GM10266 (cell line): ENCODE data around the gene ELANE.
"Not testable (repeated sequence)": the region's sequence is repeated elsewhere in the genome, so short reads cannot be mapped to it uniquely, and the experiment has no call there.

Experiments used
- DNase-seq: peaks from one replicate; pipeline ENCODE4 v3.0.0; 2012; ENCODE audit errors: extremely low spot score
- TF ChIP-seq, protein P1 (sequence below): IDR thresholded peaks from 2 replicates; pipeline ENCODE4 v1.5.1; 2012; ENCODE audit warnings: mild to moderate bottlenecking, low read depth; ENCODE audit not compliant: control insufficient read depth, insufficient read depth; ENCODE audit errors: missing control alignments

Gene ELANE

DNA sequence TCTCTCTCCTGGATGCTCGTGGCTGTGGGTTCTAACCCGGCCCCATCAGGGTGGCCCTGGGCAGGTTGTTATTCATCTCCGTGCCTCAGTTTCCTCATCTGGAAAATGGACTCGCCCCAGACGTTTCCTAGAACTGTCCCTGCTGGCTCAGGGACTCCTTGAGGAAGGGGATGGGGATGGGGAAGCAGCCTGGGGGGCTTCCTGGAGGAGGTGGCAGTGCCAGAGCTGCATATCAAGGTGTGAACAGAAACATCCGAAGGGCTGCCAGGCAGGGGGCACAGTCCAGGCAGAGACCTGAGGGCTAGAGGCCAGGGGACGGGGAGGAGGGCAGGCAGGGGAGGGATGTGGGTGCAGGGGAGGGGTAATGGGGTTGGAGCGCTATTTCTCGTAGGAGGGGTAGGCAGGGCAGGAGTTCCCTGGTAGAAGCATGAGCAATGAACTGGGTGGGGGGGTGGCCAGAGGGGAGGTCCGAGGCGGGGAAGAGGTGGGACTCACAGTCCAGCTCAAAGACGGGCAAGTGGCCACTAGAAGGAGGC, 3.6 kb upstream of the ELANE start:
- TF ChIP-seq, protein P1, sequence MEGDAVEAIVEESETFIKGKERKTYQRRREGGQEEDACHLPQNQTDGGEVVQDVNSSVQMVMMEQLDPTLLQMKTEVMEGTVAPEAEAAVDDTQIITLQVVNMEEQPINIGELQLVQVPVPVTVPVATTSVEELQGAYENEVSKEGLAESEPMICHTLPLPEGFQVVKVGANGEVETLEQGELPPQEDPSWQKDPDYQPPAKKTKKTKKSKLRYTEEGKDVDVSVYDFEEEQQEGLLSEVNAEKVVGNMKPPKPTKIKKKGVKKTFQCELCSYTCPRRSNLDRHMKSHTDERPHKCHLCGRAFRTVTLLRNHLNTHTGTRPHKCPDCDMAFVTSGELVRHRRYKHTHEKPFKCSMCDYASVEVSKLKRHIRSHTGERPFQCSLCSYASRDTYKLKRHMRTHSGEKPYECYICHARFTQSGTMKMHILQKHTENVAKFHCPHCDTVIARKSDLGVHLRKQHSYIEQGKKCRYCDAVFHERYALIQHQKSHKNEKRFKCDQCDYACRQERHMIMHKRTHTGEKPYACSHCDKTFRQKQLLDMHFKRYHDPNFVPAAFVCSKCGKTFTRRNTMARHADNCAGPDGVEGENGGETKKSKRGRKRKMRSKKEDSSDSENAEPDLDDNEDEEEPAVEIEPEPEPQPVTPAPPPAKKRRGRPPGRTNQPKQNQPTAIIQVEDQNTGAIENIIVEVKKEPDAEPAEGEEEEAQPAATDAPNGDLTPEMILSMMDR = no peak
- DNase-seq = no peak

DNA sequence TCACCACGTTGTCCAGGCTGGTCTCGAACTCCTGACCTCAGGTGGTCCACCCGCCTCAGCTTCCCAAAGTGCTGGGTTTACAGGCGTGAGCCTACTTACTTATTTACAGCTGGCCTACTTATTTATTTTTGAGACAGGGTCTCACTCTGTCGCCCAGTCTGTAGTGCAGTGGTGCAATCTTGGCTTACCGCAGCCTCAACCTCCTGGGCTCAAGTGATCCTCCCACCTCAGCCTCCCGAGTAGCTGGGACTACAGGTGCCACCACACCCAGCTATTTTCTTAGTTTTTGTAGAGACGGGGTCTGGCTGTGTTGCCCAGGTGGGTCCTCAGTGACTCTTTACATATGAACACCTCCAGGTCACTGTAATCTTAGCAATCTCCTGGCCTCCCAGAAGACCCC, 2.9 kb upstream of the ELANE start:
- not testable (repeated sequence) for DNase-seq

DNA sequence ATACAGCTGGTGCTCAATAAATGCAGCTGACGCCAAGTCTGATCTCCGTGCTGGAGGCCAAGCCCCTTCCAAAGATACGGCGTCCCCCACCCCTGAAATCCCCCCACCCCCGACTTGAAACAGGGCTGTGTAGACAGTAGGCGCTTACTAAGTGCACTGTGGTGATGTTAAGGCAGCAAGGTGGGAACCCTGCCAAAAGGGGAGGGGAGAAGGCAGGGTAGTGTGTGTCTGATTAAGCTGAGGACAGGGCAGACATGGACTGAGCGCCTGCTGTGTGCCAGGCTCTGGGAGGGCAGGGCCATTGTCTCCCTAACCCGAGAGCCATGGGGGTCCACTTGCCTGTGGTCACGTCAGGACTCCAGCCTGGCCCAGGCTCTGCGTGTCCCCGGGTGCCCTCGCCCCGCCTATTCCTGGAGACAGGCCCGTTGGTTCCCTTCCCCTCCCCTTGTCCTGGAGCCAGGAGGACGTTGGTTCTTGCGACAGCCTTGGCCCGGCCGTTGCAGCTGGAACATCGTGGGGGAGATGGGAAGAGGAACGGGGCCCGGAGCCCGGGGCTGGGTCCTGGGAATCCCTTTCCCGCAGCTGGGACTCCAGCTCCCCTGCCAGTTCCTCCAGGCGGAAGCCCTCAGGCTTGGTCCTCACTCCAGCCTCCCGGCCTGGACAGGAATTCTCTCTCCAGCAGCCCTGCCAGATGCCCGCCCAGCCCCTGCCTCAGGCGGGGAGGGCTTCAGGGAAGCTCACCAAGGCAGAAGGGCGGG, 1.7 kb upstream of the ELANE start:
- TF ChIP-seq, protein P1 = no peak
- DNase-seq = no peak

DNA sequence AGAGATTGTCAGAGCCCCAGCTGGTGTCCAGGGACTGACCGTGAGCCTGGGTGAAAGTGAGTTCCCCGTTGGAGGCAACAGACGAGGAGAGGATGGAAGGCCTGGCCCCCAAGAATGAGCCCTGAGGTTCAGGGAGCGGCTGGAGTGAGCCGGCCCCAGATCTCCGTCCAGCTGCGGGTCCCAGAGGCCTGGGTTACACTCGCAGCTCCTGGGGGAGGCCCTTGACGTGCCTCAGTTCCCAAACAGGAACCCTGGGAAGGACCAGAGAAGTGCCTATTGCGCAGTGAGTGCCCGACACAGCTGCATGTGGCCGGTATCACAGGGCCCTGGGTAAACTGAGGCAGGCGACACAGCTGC, 1.1 kb upstream of the ELANE start:
- DNase-seq = no peak
- TF ChIP-seq, protein P1 = no peak

DNA sequence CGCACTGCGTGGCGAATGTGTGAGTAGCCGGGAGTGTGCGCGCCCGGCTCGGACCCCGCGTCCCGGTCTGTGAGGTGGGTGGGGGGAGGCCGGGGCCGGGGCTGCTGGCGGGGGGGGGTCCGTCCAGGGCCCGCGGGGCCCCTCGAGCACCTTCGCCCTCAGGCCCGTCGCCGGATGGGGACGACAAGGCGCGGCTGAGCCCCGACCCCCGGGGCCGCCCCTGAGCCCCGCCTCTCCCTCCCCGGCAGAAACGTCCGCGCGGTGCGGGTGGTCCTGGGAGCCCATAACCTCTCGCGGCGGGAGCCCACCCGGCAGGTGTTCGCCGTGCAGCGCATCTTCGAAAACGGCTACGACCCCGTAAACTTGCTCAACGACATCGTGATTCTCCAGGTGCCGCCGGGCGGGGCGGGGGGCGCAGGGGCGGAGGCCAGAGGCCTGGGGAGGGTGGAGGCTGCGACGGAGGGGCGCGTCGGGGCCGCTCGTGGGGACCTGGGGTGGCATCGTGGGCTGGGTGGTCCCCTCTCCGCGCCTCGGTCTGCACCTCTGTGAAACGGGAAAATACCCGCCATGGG, 997 bp downstream of the ELANE start:
- TF ChIP-seq, protein P1 = no peak
- no peak for DNase-seq

DNA sequence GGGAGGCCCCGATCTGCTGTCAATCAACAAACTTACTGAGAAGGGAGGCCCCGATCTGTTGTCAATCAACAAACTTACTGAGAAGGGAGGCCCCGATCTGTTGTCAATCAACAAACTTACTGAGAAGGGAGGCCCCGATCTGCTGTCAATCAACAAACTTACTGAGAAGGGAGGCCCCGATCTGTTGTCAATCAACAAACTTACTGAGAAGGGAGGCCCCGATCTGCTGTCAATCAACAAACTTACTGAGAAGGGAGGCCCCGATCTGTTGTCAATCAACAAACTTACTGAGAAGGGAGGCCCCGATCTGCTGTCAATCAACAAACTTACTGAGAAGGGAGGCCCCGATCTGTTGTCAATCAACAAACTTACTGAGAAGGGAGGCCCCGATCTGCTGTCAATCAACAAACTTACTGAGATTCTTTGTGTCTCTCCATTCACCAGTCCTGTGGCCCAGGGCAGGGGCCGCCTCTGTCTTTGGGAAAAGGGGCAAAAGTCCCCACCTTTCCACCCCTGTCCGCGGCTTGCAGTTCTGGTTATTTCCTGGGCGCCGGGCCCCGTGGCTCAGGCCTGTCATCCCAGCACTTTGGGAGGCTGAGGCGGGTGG, 1.6 kb downstream of the ELANE start:
- not testable (repeated sequence) for DNase-seq

DNA sequence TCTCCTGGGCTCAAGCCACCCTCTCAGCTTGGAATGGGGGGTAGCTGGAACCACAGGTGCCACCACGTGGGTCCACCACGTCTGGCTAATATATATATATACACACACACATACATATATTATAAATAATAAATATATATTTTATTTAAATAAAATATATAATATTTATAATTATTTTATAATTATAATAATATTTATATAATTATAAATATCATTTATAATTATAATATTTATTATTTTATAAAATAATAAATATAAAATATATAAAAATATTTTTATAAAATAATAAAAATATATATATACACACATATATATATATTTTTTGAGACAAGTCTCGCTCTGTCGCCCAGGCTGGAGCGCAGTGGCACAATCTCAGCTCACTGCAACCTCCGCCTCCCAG, 2.4 kb downstream of the ELANE start:
- TF ChIP-seq, protein P1 = no peak
- DNase-seq = no peak

DNA sequence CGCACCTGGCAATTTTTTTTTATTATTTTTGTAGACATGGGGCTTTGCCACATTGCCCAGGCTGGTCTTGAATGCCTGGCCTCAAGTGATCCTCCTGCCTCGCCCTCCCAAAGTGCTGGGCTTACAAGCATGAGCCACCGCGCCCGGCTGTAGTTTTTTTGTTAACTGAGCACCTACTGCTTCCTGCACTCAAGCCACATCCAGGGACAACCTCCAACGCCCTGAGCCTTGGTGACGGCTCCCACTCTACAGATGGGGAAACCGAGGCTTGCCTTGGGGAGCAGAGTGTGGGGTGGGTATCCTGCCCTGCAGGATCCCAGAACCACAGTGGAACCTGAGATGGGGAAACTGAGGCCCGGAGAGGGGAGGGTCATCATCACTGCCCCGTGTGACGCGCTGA, 3.0 kb downstream of the ELANE start:
- DNase-seq = no peak
- TF ChIP-seq, protein P1 = no peak
